HepG2 (cell line): ENCODE data around the gene PRMT7.

Experiments
- EZH2 ChIP-seq: conservative IDR thresholded peaks from 2 replicates; pipeline ENCODE4 v1.6.1; 2012; ENCODE audit warnings: mild to moderate bottlenecking, low read depth, low read length, moderate library complexity
- FOXA1 ChIP-seq, 2 experiments: fragments of 450-650 bp in 1 of 2; sonication (generic) in 1 of 2; formaldehyde crosslinking in 1 of 2; IDR thresholded peaks; 2 replicates each; pipeline versions ENCODE4 v1.4.0 to v1.6.1; 2016 to 2020; ENCODE audit warnings: missing genetic modification reagents in 1 of 2
- HCFC1 ChIP-seq: fragments of 150-350 bp; IDR thresholded peaks from 2 replicates; pipeline ENCODE4 v1.6.1; 2014; ENCODE audit warnings: low read depth, low read length
- JUNB ChIP-seq: sonication (generic); formaldehyde crosslinking; IDR thresholded peaks from 2 replicates; pipeline ENCODE4 v1.8.0; 2022; ENCODE audit warnings: missing genetic modification reagents, mild to moderate bottlenecking, borderline replicate concordance
- KAT7 ChIP-seq: IDR thresholded peaks from 2 replicates; pipeline ENCODE4 v1.6.1; 2018; ENCODE audit warnings: borderline replicate concordance, missing compliant biosample characterization
- MYNN ChIP-seq: sonication (generic); formaldehyde crosslinking; IDR thresholded peaks from 2 replicates; pipeline ENCODE4 v1.4.0; 2020; ENCODE audit warnings: mild to moderate bottlenecking, low read depth, missing genetic modification reagents
- SP1 ChIP-seq, 2 experiments: fragments of 450-650 bp in 1 of 2; sonication (generic) in 1 of 2; formaldehyde crosslinking in 1 of 2; IDR thresholded peaks; 2 replicates each; pipeline versions ENCODE4 v1.4.0 to v1.6.1; 2016 to 2020; ENCODE audit warnings: missing genetic modification reagents in 1 of 2
- TP53 ChIP-seq: sonication (generic); formaldehyde crosslinking; conservative IDR thresholded peaks from 2 replicates; pipeline ENCODE4 v1.4.0; 2020; ENCODE audit warnings: missing genetic modification reagents
- ZNF350 ChIP-seq: sonication (generic); formaldehyde crosslinking; IDR thresholded peaks from 2 replicates; pipeline ENCODE4 v1.4.0; 2020; ENCODE audit warnings: mild to moderate bottlenecking, low read depth, missing genetic modification reagents, borderline replicate concordance
- TF ChIP-seq, protein P1 (sequence below): sonication (generic); formaldehyde crosslinking; IDR thresholded peaks from 2 replicates; pipeline ENCODE4 v1.4.0; 2020; ENCODE audit warnings: mild to moderate bottlenecking, missing genetic modification reagents
- TF ChIP-seq, protein P2 (sequence below): sonication (generic); formaldehyde crosslinking; IDR thresholded peaks from 2 replicates; pipeline ENCODE4 v1.5.0; 2020; ENCODE audit warnings: mild to moderate bottlenecking, missing genetic modification reagents, moderate library complexity

DNA sequence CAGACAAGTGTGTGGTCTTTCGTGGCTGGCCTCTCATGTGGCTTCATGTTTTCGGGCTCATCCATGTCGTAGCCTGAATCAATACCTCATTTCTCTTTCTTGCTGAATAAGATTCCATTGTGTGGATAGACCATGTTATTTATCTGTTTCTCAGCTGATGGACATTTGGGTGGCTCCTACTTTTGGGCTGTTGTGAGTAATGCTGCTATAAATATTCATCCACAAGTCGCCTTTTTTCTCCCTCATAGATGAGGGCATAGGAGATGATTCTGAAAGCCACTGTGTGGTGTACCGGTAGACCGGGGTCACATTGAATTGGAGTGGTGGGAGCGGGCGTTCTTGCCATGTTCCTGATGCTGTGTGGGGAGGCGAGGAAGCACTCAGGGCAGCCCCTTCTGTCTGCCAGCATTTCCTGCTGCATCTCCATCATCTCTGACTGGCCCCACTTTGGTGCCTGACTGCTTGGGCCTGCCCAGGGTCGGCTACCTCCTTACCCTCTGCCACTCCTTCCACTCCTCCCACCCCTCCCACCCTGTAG, 40.1 kb downstream of the PRMT7 start:
- TF ChIP-seq JUNB (CRISPR knock-in tag) = no peak
- TF ChIP-seq ZNF350 = no peak
- TF ChIP-seq SP1 (IDR thresholded peaks at IDR 0.05) = no peak
- TF ChIP-seq SP1 (CRISPR knock-in tag; IDR thresholded peaks at IDR 0.05) = no peak
- TF ChIP-seq, protein P1, sequence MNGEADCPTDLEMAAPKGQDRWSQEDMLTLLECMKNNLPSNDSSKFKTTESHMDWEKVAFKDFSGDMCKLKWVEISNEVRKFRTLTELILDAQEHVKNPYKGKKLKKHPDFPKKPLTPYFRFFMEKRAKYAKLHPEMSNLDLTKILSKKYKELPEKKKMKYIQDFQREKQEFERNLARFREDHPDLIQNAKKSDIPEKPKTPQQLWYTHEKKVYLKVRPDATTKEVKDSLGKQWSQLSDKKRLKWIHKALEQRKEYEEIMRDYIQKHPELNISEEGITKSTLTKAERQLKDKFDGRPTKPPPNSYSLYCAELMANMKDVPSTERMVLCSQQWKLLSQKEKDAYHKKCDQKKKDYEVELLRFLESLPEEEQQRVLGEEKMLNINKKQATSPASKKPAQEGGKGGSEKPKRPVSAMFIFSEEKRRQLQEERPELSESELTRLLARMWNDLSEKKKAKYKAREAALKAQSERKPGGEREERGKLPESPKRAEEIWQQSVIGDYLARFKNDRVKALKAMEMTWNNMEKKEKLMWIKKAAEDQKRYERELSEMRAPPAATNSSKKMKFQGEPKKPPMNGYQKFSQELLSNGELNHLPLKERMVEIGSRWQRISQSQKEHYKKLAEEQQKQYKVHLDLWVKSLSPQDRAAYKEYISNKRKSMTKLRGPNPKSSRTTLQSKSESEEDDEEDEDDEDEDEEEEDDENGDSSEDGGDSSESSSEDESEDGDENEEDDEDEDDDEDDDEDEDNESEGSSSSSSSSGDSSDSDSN (CRISPR knock-in tag) = no peak
- TF ChIP-seq KAT7 = no peak
- TF ChIP-seq EZH2 = no peak
- TF ChIP-seq, protein P2, sequence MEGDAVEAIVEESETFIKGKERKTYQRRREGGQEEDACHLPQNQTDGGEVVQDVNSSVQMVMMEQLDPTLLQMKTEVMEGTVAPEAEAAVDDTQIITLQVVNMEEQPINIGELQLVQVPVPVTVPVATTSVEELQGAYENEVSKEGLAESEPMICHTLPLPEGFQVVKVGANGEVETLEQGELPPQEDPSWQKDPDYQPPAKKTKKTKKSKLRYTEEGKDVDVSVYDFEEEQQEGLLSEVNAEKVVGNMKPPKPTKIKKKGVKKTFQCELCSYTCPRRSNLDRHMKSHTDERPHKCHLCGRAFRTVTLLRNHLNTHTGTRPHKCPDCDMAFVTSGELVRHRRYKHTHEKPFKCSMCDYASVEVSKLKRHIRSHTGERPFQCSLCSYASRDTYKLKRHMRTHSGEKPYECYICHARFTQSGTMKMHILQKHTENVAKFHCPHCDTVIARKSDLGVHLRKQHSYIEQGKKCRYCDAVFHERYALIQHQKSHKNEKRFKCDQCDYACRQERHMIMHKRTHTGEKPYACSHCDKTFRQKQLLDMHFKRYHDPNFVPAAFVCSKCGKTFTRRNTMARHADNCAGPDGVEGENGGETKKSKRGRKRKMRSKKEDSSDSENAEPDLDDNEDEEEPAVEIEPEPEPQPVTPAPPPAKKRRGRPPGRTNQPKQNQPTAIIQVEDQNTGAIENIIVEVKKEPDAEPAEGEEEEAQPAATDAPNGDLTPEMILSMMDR (CRISPR knock-in tag) = no peak
- no peak for TF ChIP-seq HCFC1
- no peak for TF ChIP-seq MYNN (CRISPR knock-in tag)
- TF ChIP-seq TP53 (CRISPR knock-in tag) = no peak
- no peak for TF ChIP-seq FOXA1 (IDR thresholded peaks at IDR 0.05)
- TF ChIP-seq FOXA1 (CRISPR knock-in tag; IDR thresholded peaks at IDR 0.05) = no peak
